Measurements from ENCODE around the gene RNLS.
"Not testable (repeated sequence)": the region's sequence is repeated elsewhere in the genome, so short reads cannot be mapped to it uniquely, and the experiment has no call there.

Gene RNLS

GRCh38 chr10:88522715-88523114, 60.4 kb downstream of the RNLS start:
- no peak for DNase-seq (ENCODE audit: low spot score)

- no peak for DNase-seq (ENCODE audit: low spot score)
Observed at GRCh38 chr10:88521791-88522190, 61.3 kb downstream of the RNLS start.

GRCh38 chr10:88515235-88515634, 67.9 kb downstream of the RNLS start:
- no peak for DNase-seq (ENCODE audit: low spot score)

GRCh38 chr10:88512599-88512998, 70.5 kb downstream of the RNLS start:
- no peak for DNase-seq (ENCODE audit: low spot score)

GRCh38 chr10:88508796-88509195, 74.3 kb downstream of the RNLS start:
- DNase-seq (ENCODE audit: low spot score): no peak

- DNase-seq (ENCODE audit: low spot score): no peak
Observed at GRCh38 chr10:88507826-88508453, 75.2 kb downstream of the RNLS start.

GRCh38 chr10:88507404-88507803, 75.7 kb downstream of the RNLS start:
- DNase-seq (ENCODE audit: low spot score): no peak

GRCh38 chr10:88505680-88506215, 77.4 kb downstream of the RNLS start:
- no peak for DNase-seq (ENCODE audit: low spot score)

- DNase-seq (ENCODE audit: low spot score): no peak
Observed at GRCh38 chr10:88505265-88505664, 77.9 kb downstream of the RNLS start.

- no peak for DNase-seq (ENCODE audit: low spot score)
Observed at GRCh38 chr10:88500656-88501055, 82.5 kb downstream of the RNLS start.

- no peak for DNase-seq (ENCODE audit: low spot score)
Observed at GRCh38 chr10:88499569-88500470, 83.3 kb downstream of the RNLS start.

- no peak for DNase-seq (ENCODE audit: low spot score)
Observed at GRCh38 chr10:88497913-88498312, 85.2 kb downstream of the RNLS start.

- no peak for DNase-seq (ENCODE audit: low spot score)
Observed at GRCh38 chr10:88494537-88494936, 88.6 kb downstream of the RNLS start.

- no peak for DNase-seq (ENCODE audit: low spot score)
Observed at GRCh38 chr10:88493691-88494483, 89.2 kb downstream of the RNLS start.

- no peak for DNase-seq (ENCODE audit: low spot score)
Observed at GRCh38 chr10:88491314-88491713, 91.8 kb downstream of the RNLS start.

GRCh38 chr10:88490231-88490980, 92.7 kb downstream of the RNLS start:
- no peak for DNase-seq (ENCODE audit: low spot score)

- DNase-seq (ENCODE audit: low spot score): no peak
Observed at GRCh38 chr10:88489107-88489506, 94.0 kb downstream of the RNLS start.

GRCh38 chr10:88486816-88487215, 96.3 kb downstream of the RNLS start:
- DNase-seq (ENCODE audit: low spot score): not testable (repeated sequence)

GRCh38 chr10:88482220-88482619, 100.9 kb downstream of the RNLS start:
- no peak for DNase-seq (ENCODE audit: low spot score)

GRCh38 chr10:88478256-88478655, 104.9 kb downstream of the RNLS start:
- DNase-seq (ENCODE audit: low spot score): peak; percentile 19

- DNase-seq (ENCODE audit: low spot score): no peak
Observed at GRCh38 chr10:88477343-88478085, 105.6 kb downstream of the RNLS start.
